Gastroesophageal sphincter (tissue), 3 donors: ENCODE results near the gene RPS6KC1.

Experiments
- CTCF ChIP-seq, 4 experiments: fragments of 200-600 bp in 2 of 4; fragments of 450-650 bp in 2 of 4; sonication (generic) in 1 of 4; IDR thresholded peaks; one replicate each; pipeline ENCODE4 v1.5.1; 2017 to 2019; ENCODE audit warnings: antibody characterized with exemption in 4 of 4, mild to moderate bottlenecking in 2 of 4, moderate library complexity in 2 of 4
- POLR2A ChIP-seq, 2 donors: fragments of 450-650 bp; IDR thresholded peaks; one replicate each; pipeline ENCODE4 v1.6.1; 2017; ENCODE audit warnings: antibody characterized with exemption in 2 of 2, mild to moderate bottlenecking in 2 of 2, moderate library complexity in 1 of 2

GRCh38 chr1:213066363-213066762 is 15.3 kb downstream of the RPS6KC1 start:
- TF ChIP-seq CTCF (IDR thresholded peaks at IDR 0.05) (no peak), POLR2A (IDR thresholded peaks at IDR 0.05) (no peak)
